Ascending aorta (tissue), 2 donors: ENCODE data around the gene HIVEP3. TPM values are rescaled to one million over a fixed set of nuclear protein-coding genes. Genes with fewer than 3 reads are reported as not detected.
"Not testable (repeated sequence)": the region's sequence is repeated elsewhere in the genome, so short reads cannot be mapped to it uniquely, and the experiment has no call there.

Experiments
- DNase-seq, 2 donors: peaks; one replicate each; pipeline ENCODE4 v3.0.0-alpha.2; 2019; ENCODE audit warnings: low spot score in 2 of 2
- H3K27ac ChIP-seq, 2 donors: fragments of 200-600 bp; sonication (generic); one replicate each; pipeline ENCODE4 v1.5.1; 2016 to 2017; ENCODE audit warnings: mild to moderate bottlenecking in 1 of 2
- H3K27me3 ChIP-seq: fragments of 200-600 bp; sonication (generic); one replicate; pipeline ENCODE4 v1.5.1; 2017
- H3K36me3 ChIP-seq, 2 donors: fragments of 200-600 bp; sonication (generic); one replicate each; pipeline ENCODE4 v1.5.1; 2016
- H3K4me1 ChIP-seq, 2 donors: fragments of 200-600 bp; sonication (generic); one replicate each; pipeline ENCODE4 v1.5.1; 2016 to 2017; ENCODE audit warnings: mild to moderate bottlenecking in 1 of 2
- H3K4me3 ChIP-seq, 2 donors: fragments of 200-600 bp; sonication (generic); one replicate each; pipeline ENCODE4 v1.5.1; 2016 to 2017; ENCODE audit warnings: mild to moderate bottlenecking in 1 of 2
- H3K9me3 ChIP-seq, 2 donors: fragments of 200-600 bp; sonication (generic); one replicate each; pipeline ENCODE4 v1.5.1; 2016
- intact Hi-C: fragments of 100-400 bp; cut with DNase I; formaldehyde crosslinking; loops from one replicate; pipeline ENCODE4 v1.15.1; 2023
- total RNA-seq: library from RNA; depleted of rRNA; stranded (reverse); fragments of >200 nt; gene quantifications from one replicate; pipeline ENCODE4 v1.1.0, GENCODE V29; 2016
- TF ChIP-seq, protein P1 (sequence below), 3 experiments: fragments of 200-600 bp in 2 of 3; fragments of 450-650 bp in 1 of 3; sonication (generic) in 2 of 3; IDR thresholded peaks; one replicate each; pipeline ENCODE4 v1.5.1; 2016 to 2019; ENCODE audit warnings: antibody characterized with exemption in 3 of 3, mild to moderate bottlenecking in 1 of 3, moderate library complexity in 1 of 3

Gene HIVEP3
- total RNA-seq, 1 donor from 2014 or later: 0.32 TPM

DNA sequence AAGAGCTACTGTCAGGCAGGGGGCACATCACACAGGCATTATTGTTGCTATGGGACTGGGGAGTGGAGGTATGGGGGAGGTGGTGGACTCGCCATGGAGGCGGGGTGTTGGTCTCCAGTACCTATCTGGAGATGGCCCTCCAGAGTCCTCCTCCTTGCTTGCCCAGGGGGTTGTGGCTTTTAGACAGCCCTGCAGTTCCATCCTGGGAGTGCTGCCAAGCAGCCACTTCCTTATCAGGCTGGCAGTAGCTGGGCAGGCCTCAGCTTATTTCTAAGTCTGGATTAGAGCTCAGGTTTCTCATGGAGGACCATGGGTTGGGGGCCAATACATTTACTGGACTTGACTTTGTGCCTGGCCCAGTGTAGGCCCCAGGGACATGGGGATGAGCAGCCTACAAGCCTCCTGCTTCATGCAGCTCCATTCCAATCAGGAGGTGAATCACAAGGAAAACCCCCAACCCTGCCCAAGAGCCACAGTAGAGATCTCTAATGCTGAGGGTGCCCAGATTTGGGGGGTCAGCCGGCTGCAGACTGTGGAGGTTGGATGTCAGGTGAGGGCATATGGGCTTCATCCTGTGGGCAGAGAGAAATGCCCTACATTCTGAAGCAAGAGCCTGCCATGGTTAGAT, 223.5 kb downstream of the HIVEP3 start:
- Histone ChIP-seq H3K4me1 (no peaks in the 10 kb centered on the region), H3K4me3 (no peak overlapping the region), H3K27ac (no peak overlapping the region), H3K27me3 (no peaks in the 10 kb centered on the region), H3K9me3 (no peaks in the 10 kb centered on the region), H3K36me3 (no peaks in the 10 kb centered on the region)
- intact Hi-C loops: no loop called here
- no peak for DNase-seq
- TF ChIP-seq, protein P1, sequence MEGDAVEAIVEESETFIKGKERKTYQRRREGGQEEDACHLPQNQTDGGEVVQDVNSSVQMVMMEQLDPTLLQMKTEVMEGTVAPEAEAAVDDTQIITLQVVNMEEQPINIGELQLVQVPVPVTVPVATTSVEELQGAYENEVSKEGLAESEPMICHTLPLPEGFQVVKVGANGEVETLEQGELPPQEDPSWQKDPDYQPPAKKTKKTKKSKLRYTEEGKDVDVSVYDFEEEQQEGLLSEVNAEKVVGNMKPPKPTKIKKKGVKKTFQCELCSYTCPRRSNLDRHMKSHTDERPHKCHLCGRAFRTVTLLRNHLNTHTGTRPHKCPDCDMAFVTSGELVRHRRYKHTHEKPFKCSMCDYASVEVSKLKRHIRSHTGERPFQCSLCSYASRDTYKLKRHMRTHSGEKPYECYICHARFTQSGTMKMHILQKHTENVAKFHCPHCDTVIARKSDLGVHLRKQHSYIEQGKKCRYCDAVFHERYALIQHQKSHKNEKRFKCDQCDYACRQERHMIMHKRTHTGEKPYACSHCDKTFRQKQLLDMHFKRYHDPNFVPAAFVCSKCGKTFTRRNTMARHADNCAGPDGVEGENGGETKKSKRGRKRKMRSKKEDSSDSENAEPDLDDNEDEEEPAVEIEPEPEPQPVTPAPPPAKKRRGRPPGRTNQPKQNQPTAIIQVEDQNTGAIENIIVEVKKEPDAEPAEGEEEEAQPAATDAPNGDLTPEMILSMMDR (IDR thresholded peaks at IDR 0.05): no peak

DNA sequence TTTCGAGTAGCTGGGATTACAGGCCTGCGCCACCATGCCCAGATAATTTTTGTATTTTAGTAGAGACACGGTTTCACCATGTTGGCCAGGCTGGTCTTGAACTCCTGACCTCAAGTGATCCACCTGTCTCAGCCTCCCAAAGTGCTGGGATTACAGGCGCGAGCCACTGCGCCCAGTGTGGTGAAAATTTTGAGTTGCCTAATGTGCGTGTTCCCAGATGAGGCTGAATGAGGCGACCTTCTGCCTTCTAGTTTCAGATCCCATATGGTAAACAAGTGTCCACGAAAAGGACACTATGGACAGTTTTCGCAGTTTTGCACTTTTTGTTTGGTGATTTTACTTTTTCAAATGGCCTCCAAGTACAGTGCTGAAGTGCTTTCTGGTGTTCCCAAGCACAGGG, 226.8 kb downstream of the HIVEP3 start:
- H3K27ac ChIP-seq, H3K36me3 ChIP-seq, H3K27me3 ChIP-seq, DNase-seq, H3K9me3 ChIP-seq, intact Hi-C loops, H3K4me3 ChIP-seq, H3K4me1 ChIP-seq: not testable (repeated sequence)

DNA sequence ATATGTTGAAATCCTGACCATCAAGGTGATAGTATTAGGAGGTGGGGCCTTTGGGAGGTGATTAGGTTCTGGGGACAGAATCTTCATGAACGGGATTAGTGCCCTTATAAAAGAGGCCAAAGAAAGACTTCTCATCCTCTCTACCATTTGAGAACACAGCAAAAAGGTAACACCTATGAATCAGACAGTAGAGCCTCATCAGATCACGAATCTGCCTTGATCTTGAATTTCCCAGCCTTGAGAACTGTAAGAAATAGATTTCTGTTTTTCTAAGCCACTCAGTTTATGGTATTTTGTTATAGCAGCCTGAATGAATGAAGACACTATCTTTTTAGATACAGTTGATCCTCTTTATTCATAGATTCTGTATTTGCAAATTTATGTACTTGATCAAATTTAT, 227.3 kb downstream of the HIVEP3 start:
- no peaks in the 10 kb centered on the region for H3K36me3 ChIP-seq
- DNase-seq: no peak

DNA sequence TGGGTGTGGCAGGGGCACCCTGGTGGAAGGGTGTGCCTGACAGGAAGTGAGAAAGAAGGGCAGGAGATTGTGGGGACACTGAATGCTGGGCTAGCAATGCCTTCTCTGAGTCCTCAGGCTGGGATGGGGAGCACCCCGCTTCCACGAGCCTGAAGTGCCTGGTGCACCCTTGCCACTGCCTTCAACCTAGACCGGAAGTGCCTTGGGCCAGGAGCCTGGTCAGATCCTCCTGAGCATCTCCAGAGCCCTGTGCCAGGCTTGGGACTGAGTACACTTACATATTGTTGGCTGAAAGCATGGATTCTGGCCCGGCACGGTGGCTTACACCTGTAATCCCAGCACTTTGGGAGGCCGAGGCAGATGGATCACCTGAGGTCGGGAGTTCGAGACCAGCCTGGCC, 228.4 kb downstream of the HIVEP3 start:
- TF ChIP-seq, protein P1 (IDR thresholded peaks at IDR 0.05): no peak
- DNase-seq: no peak
- intact Hi-C loops: no loop called here
- Histone ChIP-seq H3K27ac (no peak overlapping the region), H3K4me1 (no peaks in the 10 kb centered on the region), H3K4me3 (no peak overlapping the region), H3K36me3 (no peaks in the 10 kb centered on the region), H3K27me3 (no peaks in the 10 kb centered on the region), H3K9me3 (no peaks in the 10 kb centered on the region)

More for the DNA sequence above, 227.3 kb downstream of the HIVEP3 start:
- no peaks in the 10 kb centered on the region for H3K4me1 ChIP-seq
- H3K4me3 ChIP-seq: no peak overlapping the region
- H3K9me3 ChIP-seq: no peaks in the 10 kb centered on the region
- TF ChIP-seq, protein P1 (IDR thresholded peaks at IDR 0.05): no peak
- H3K27ac ChIP-seq: no peak overlapping the region
- H3K27me3 ChIP-seq: no peaks in the 10 kb centered on the region
- intact Hi-C loops: no loop called here

DNA sequence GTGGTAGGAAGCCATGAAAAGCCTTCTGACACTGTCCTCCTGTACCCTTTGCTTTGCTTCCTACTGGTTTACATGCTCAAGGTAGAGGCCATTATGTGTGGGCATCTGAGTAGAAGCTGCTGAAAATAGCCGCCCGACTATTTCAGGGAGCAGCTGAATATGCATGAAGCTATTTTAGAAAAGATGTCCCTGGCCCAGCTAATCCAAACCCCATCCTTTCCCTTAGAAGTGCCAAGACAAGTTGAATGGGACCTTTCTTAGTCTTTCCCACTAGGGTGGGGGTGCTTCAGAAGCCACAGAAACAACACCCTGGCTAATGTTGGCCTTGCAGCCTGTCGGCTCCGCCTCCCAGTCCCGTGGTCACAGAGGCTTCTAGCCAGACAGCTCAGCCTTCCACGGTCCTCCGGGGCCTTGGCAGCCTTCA, 229.2 kb downstream of the HIVEP3 start:
- Histone ChIP-seq H3K36me3 (no peaks in the 10 kb centered on the region), H3K9me3 (no peaks in the 10 kb centered on the region), H3K27me3 (no peaks in the 10 kb centered on the region), H3K4me3 (no peak overlapping the region), H3K4me1 (no peaks in the 10 kb centered on the region), H3K27ac (no peak overlapping the region)
- no peak for DNase-seq
- TF ChIP-seq, protein P1 (IDR thresholded peaks at IDR 0.05): no peak
- intact Hi-C loops: no loop called here

DNA sequence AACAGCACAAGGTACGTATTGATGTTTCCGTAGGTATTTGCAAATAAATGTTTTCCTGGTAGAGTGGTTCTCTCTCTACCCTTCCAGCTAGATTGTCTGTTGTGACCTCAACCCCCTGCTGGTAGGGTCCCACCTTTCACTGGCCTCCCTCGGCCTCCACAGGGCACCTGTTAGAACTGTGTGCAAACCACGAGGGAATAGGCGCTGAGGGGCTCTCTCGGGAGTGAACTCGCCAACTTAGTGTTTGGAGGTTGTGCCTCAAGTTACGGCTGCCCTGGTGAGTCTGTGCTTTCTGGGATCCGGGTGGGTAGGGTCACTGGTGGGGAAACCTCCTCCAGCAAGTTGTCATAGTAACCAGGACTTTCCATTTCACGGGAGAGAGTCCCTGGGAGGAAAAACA, 229.6 kb downstream of the HIVEP3 start:
- TF ChIP-seq, protein P1 (IDR thresholded peaks at IDR 0.05): no peak
- intact Hi-C loops: no loop called here
- no peak overlapping the region for H3K4me3 ChIP-seq
- H3K27ac ChIP-seq: no peak overlapping the region
- H3K36me3 ChIP-seq: no peaks in the 10 kb centered on the region
- no peak for DNase-seq
- no peaks in the 10 kb centered on the region for H3K9me3 ChIP-seq
- H3K4me1 ChIP-seq: no peaks in the 10 kb centered on the region
- H3K27me3 ChIP-seq: no peaks in the 10 kb centered on the region
